H9 (cell line): ENCODE data around the gene ALG12. TPM values are rescaled to one million over a fixed set of nuclear protein-coding genes. Genes with fewer than 3 reads are reported as not detected.

ENCODE experiments used
- DNase-seq: peaks from one replicate; pipeline ENCODE4 v3.0.0-alpha.2; 2017
- H2AFZ ChIP-seq: one replicate; pipeline ENCODE4 v1.6.1; 2013; ENCODE audit warnings: mild to moderate bottlenecking, low read length, control low read depth, moderate library complexity
- H2AK5ac ChIP-seq: 2 replicates; pipeline ENCODE4 v1.6.1; 2013; ENCODE audit warnings: low read length, control low read depth, mixed read lengths; ENCODE audit not compliant: insufficient read length
- H2BK120ac ChIP-seq: one replicate; pipeline ENCODE4 v1.6.1; 2013; ENCODE audit warnings: low read depth, mild to moderate bottlenecking, low read length, control low read depth, inconsistent platforms; ENCODE audit not compliant: poor library complexity, severe bottlenecking
- H2BK12ac ChIP-seq: 2 replicates; pipeline ENCODE4 v1.6.1; 2013; ENCODE audit warnings: low read length, control low read depth, mixed read lengths, low read depth; ENCODE audit not compliant: insufficient read length
- H2BK15ac ChIP-seq: 2 replicates; pipeline ENCODE4 v1.6.1; 2013; ENCODE audit warnings: low read depth, low read length, control low read depth
- H2BK20ac ChIP-seq: one replicate; pipeline ENCODE4 v1.6.1; 2013; ENCODE audit warnings: low read depth, mild to moderate bottlenecking, low read length, control low read depth, inconsistent platforms; ENCODE audit not compliant: poor library complexity, severe bottlenecking
- H2BK5ac ChIP-seq: 2 replicates; pipeline ENCODE4 v1.6.1; 2013; ENCODE audit warnings: low read length, control low read depth, mixed read lengths; ENCODE audit not compliant: insufficient read length
- H3K14ac ChIP-seq: 2 replicates; pipeline ENCODE4 v1.6.1; 2013; ENCODE audit warnings: low read length, control low read depth; ENCODE audit not compliant: insufficient read depth
- H3K18ac ChIP-seq: 2 replicates; pipeline ENCODE4 v1.6.1; 2013; ENCODE audit warnings: low read depth, mild to moderate bottlenecking, mixed read lengths, low read length, control low read depth; ENCODE audit not compliant: insufficient read length
- H3K23ac ChIP-seq: 2 replicates; pipeline ENCODE4 v1.6.1; 2013; ENCODE audit warnings: low read length, control low read depth, mixed read lengths, low read depth; ENCODE audit not compliant: insufficient read length
- H3K23me2 ChIP-seq: 2 replicates; pipeline ENCODE4 v1.6.1; 2013; ENCODE audit warnings: low read depth, mild to moderate bottlenecking, mixed read lengths, low read length, control low read depth; ENCODE audit not compliant: insufficient read length, poor library complexity, severe bottlenecking
- H3K27ac ChIP-seq: 2 replicates; pipeline ENCODE4 v1.5.1; 2013; ENCODE audit warnings: low read length, control low read depth, mixed read lengths, low read depth; ENCODE audit not compliant: insufficient read length
- H3K27me3 ChIP-seq: 2 replicates; pipeline ENCODE4 v1.6.1; 2013; ENCODE audit warnings: low read length, control low read depth, inconsistent platforms; ENCODE audit not compliant: insufficient read depth
- H3K4ac ChIP-seq: 2 replicates; pipeline ENCODE4 v1.6.1; 2013; ENCODE audit warnings: low read depth, mild to moderate bottlenecking, control low read depth, inconsistent platforms, low read length, moderate library complexity
- H3K4me1 ChIP-seq: 2 replicates; pipeline ENCODE4 v1.6.1; 2013; ENCODE audit warnings: low read length, control low read depth, inconsistent platforms; ENCODE audit not compliant: insufficient read depth
- H3K4me2 ChIP-seq: 2 replicates; pipeline ENCODE4 v1.6.1; 2013; ENCODE audit warnings: low read length, control low read depth, mixed read lengths; ENCODE audit not compliant: insufficient read length, insufficient read depth
- H3K56ac ChIP-seq: 2 replicates; pipeline ENCODE4 v1.6.1; 2013; ENCODE audit warnings: low read depth, mild to moderate bottlenecking, mixed read lengths, low read length, control low read depth; ENCODE audit not compliant: insufficient read length
- H3K79me1 ChIP-seq: 2 replicates; pipeline ENCODE4 v1.6.1; 2013; ENCODE audit warnings: low read depth, mild to moderate bottlenecking, moderate library complexity, low read length, control low read depth, inconsistent platforms; ENCODE audit not compliant: insufficient read depth, poor library complexity, severe bottlenecking
- H3K79me2 ChIP-seq: 2 replicates; pipeline ENCODE4 v1.6.1; 2013; ENCODE audit warnings: low read length, control low read depth, inconsistent platforms; ENCODE audit not compliant: insufficient read depth
- H3K9ac ChIP-seq: 2 replicates; pipeline ENCODE4 v1.6.1; 2013; ENCODE audit warnings: low read length, control low read depth, mixed read lengths; ENCODE audit not compliant: insufficient read length; ENCODE audit errors: extremely low read depth
- H3K9me3 ChIP-seq: one replicate; pipeline ENCODE4 v1.6.1; 2013; ENCODE audit warnings: low read depth, low read length, inconsistent platforms; ENCODE audit not compliant: control insufficient read depth
- H3T11ph ChIP-seq: one replicate; pipeline ENCODE4 v1.6.1; 2013; ENCODE audit warnings: mild to moderate bottlenecking, low read length, control low read depth, inconsistent platforms
- H4K20me1 ChIP-seq: one replicate; pipeline ENCODE4 v1.6.1; 2013; ENCODE audit not compliant: control insufficient read depth, insufficient read length, insufficient read depth
- H4K5ac ChIP-seq: 2 replicates; pipeline ENCODE4 v1.6.1; 2013; ENCODE audit warnings: low read depth, mild to moderate bottlenecking, mixed read lengths, low read length, control low read depth; ENCODE audit not compliant: insufficient read length
- H4K8ac ChIP-seq: replicated peaks from 2 replicates; pipeline ENCODE4 v1.6.1; 2013; ENCODE audit warnings: low read length, control low read depth, mixed read lengths, low read depth; ENCODE audit not compliant: insufficient read length
- H4K91ac ChIP-seq: 2 replicates; pipeline ENCODE4 v1.6.1; 2013; ENCODE audit warnings: low read depth, mild to moderate bottlenecking, moderate library complexity, mixed read lengths, low read length, control low read depth; ENCODE audit not compliant: insufficient read length
- H3K27ac Mint-ChIP-seq, 3 experiments: 2 replicates in 2 of 3; 3 replicates in 1 of 3; pipeline ENCODE4 v1.8.0; 2020 to 2021; ENCODE audit warnings: mixed read lengths in 3 of 3, mild to moderate bottlenecking in 1 of 3, moderate library complexity in 1 of 3
- H3K27me3 Mint-ChIP-seq: 2 replicates; pipeline ENCODE4 v1.8.0; 2021; ENCODE audit warnings: low read depth, mild to moderate bottlenecking, moderate library complexity, mixed read lengths
- H3K36me3 Mint-ChIP-seq, 3 experiments: 2 replicates in 2 of 3; 3 replicates in 1 of 3; pipeline ENCODE4 v1.8.0; 2020 to 2021; ENCODE audit warnings: low read depth in 3 of 3, mixed read lengths in 3 of 3; ENCODE audit not compliant: insufficient read depth in 1 of 3
- H3K4me1 Mint-ChIP-seq, 2 experiments: 2 replicates each; pipeline ENCODE4 v1.8.0; 2020; ENCODE audit warnings: mixed read lengths in 2 of 2
- H3K4me3 Mint-ChIP-seq, 2 experiments: 2 replicates in 1 of 2; 3 replicates in 1 of 2; pipeline ENCODE4 v1.8.0; 2020 to 2021; ENCODE audit warnings: mild to moderate bottlenecking in 2 of 2, mixed read lengths in 2 of 2, moderate library complexity in 1 of 2
- H3K9me3 Mint-ChIP-seq, 2 experiments: 2 replicates in 1 of 2; 3 replicates in 1 of 2; pipeline ENCODE4 v1.8.0; 2020; ENCODE audit warnings: mild to moderate bottlenecking in 2 of 2, mixed read lengths in 2 of 2, moderate library complexity in 1 of 2
- CTCF ChIP-seq: fragments of 200-600 bp; sonication (generic); conservative IDR thresholded peaks from 3 replicates; pipeline ENCODE4 v1.8.0; 2021; ENCODE audit warnings: antibody characterized with exemption, mild to moderate bottlenecking
- WGBS: extraction: QIAGEN DNeasy Blood & Tissue Kit; methylation state at CpG from one replicate; pipeline ENCODE4 v1.1.7; 2013; ENCODE audit warnings: missing lambda C conversion rate, low lambda C conversion rate, mixed read lengths; ENCODE audit not compliant: insufficient read length; ENCODE audit errors: extremely low coverage; 5-methylcytosine and 5-hydroxymethylcytosine counted together
- total RNA-seq: library from RNA; stranded (reverse); gene quantifications from 2 replicates; pipeline ENCODE4 v1.2.1, GENCODE V29; 2021

Gene ALG12
- total RNA-seq, 1 experiment from 2014 or later = 19.2 TPM

GRCh38 chr22:49921508-49922278 lies 3.5 kb upstream of the ALG12 start:
- no peak overlapping the region for H3T11ph ChIP-seq
- Mint-ChIP-seq H3K4me3 (no peak overlapping the region), H3K9me3 (no peaks in the 10 kb centered on the region), H3K27me3 (peaks cover 2% of the 10 kb centered on the region; the same call in 1 of the 2 replicates), H3K27ac (peak overlapping the region in 2 of 3 experiments; percentile 24 to 76; a peak in 1 of 7 replicates), H3K36me3 (peaks cover 0 to 27% (median 11%) of the 10 kb centered on the region in 3 experiments; a peak in 6 of 7 replicates), H3K4me1 (peaks cover 8% of the 10 kb centered on the region in 2 experiments)
- no peak for TF ChIP-seq CTCF
- WGBS = no CpG with 5 or more reads among the region's 35 CpGs
- H2AFZ ChIP-seq = no peak overlapping the region
- H3K4ac ChIP-seq = no peak overlapping the region
- no peak overlapping the region for H4K91ac ChIP-seq
- H3K27me3 ChIP-seq = no peaks in the 10 kb centered on the region
- no peak overlapping the region for H3K9ac ChIP-seq
- no peak overlapping the region for H2BK5ac ChIP-seq
- H3K56ac ChIP-seq = no peak overlapping the region
- no peak overlapping the region for H2AK5ac ChIP-seq
- H4K5ac ChIP-seq = no peak overlapping the region
- H3K23me2 ChIP-seq = peaks cover 9% of the 10 kb centered on the region
- no peak overlapping the region for H3K4me2 ChIP-seq
- H3K27ac ChIP-seq = no peak overlapping the region
- H3K23ac ChIP-seq = no peak overlapping the region
- H2BK120ac ChIP-seq = no peak overlapping the region
- H3K9me3 ChIP-seq = no peaks in the 10 kb centered on the region
- no peaks in the 10 kb centered on the region; the same call in 1 of the 2 replicates for H3K79me2 ChIP-seq
- no peak overlapping the region for H3K14ac ChIP-seq
- no peak overlapping the region for H2BK12ac ChIP-seq
- H4K8ac ChIP-seq = no peak overlapping the region
- no peaks in the 10 kb centered on the region for H3K4me1 ChIP-seq
- H3K79me1 ChIP-seq = no peaks in the 10 kb centered on the region
- H4K20me1 ChIP-seq = no peaks in the 10 kb centered on the region
- H3K18ac ChIP-seq = no peak overlapping the region
- DNase-seq = no peak
- H2BK20ac ChIP-seq = no peak overlapping the region
- H2BK15ac ChIP-seq = no peak overlapping the region
